AG08395 (cell line): ENCODE results near the gene OVCH2.

Source experiments
- DNase-seq: peaks from one replicate; pipeline ENCODE4 v3.0.0; 2012; ENCODE audit warnings: mixed read lengths, low spot score

Gene OVCH2

GRCh38 chr11:7639643-7640025, 66.6 kb downstream of the OVCH2 start:
- no peak for DNase-seq
